ENCODE results near the gene UIMC1. TPM values are rescaled to one million over a fixed set of nuclear protein-coding genes. Genes with fewer than 3 reads are reported as not detected.

UIMC1 gene
- total and polyA plus RNA-seq, 2 experiments from 2014 or later, result 25.3 to 30.8 TPM

GRCh38 chr5:176891331-176891958 is 115.1 kb downstream of the UIMC1 start:
- Histone ChIP-seq H3K27ac (no peak overlapping the region), H3K9me3 (ENCODE audit: low read depth) (no peaks in the 10 kb centered on the region), H3K4me3 (no peak overlapping the region), H3K4me1 (ENCODE audit: low read depth) (no peaks in the 10 kb centered on the region), H3K27me3 (no peaks in the 10 kb centered on the region), H3K36me3 (no peaks in the 10 kb centered on the region)
- no peak for TF ChIP-seq CTCF (IDR thresholded peaks at IDR 0.05; ENCODE audit: low read depth, low read length)
- no peak for DNase-seq (ENCODE audit: low read depth in 1 of 2, low spot score in 1 of 2)

- Histone ChIP-seq H3K4me3 (no peak overlapping the region), H3K4me1 (ENCODE audit: low read depth) (no peaks in the 10 kb centered on the region), H3K27ac (no peak overlapping the region), H3K9me3 (ENCODE audit: low read depth) (no peaks in the 10 kb centered on the region), H3K36me3 (no peaks in the 10 kb centered on the region), H3K27me3 (no peaks in the 10 kb centered on the region)
- TF ChIP-seq CTCF (IDR thresholded peaks at IDR 0.05; ENCODE audit: low read depth, low read length), result no peak
- DNase-seq (ENCODE audit: low read depth in 1 of 2, low spot score in 1 of 2), result no peak
These were observed 115.9 kb downstream of the UIMC1 start for GRCh38 chr5:176890455-176891330.

GRCh38 chr5:176889321-176890280 is 117.0 kb downstream of the UIMC1 start:
- Histone ChIP-seq H3K9me3 (ENCODE audit: low read depth) (no peaks in the 10 kb centered on the region), H3K4me3 (no peak overlapping the region), H3K4me1 (ENCODE audit: low read depth) (no peaks in the 10 kb centered on the region), H3K27ac (no peak overlapping the region), H3K36me3 (no peaks in the 10 kb centered on the region), H3K27me3 (no peaks in the 10 kb centered on the region)
- DNase-seq (ENCODE audit: low read depth in 1 of 2, low spot score in 1 of 2), result no peak
- no peak for TF ChIP-seq CTCF (IDR thresholded peaks at IDR 0.05; ENCODE audit: low read depth, low read length)

- DNase-seq (ENCODE audit: low read depth in 1 of 2, low spot score in 1 of 2), result no peak
- no peak for TF ChIP-seq CTCF (IDR thresholded peaks at IDR 0.05; ENCODE audit: low read depth, low read length)
- no peaks in the 10 kb centered on the region for H3K27me3 ChIP-seq
- H3K27ac ChIP-seq, result no peak overlapping the region
- no peaks in the 10 kb centered on the region for H3K36me3 ChIP-seq
- no peak overlapping the region for H3K4me3 ChIP-seq
- no peaks in the 10 kb centered on the region for H3K9me3 ChIP-seq (ENCODE audit: low read depth)
- H3K4me1 ChIP-seq (ENCODE audit: low read depth), result no peaks in the 10 kb centered on the region
These were observed 117.8 kb downstream of the UIMC1 start for GRCh38 chr5:176888865-176889165.

GRCh38 chr5:176888016-176888864 is 118.3 kb downstream of the UIMC1 start:
- no peaks in the 10 kb centered on the region for H3K9me3 ChIP-seq (ENCODE audit: low read depth)
- H3K4me1 ChIP-seq (ENCODE audit: low read depth), result no peaks in the 10 kb centered on the region
- TF ChIP-seq CTCF (IDR thresholded peaks at IDR 0.05; ENCODE audit: low read depth, low read length), result no peak
- no peaks in the 10 kb centered on the region for H3K36me3 ChIP-seq
- no peak overlapping the region for H3K4me3 ChIP-seq
- DNase-seq (ENCODE audit: low read depth in 1 of 2, low spot score in 1 of 2), result no peak
- no peak overlapping the region for H3K27ac ChIP-seq
- H3K27me3 ChIP-seq, result no peaks in the 10 kb centered on the region

Data from cardiac muscle cell (in vitro differentiated cells and primary cell).